ENCODE results near the gene AGPAT2.

The AGPAT2 gene

DNA sequence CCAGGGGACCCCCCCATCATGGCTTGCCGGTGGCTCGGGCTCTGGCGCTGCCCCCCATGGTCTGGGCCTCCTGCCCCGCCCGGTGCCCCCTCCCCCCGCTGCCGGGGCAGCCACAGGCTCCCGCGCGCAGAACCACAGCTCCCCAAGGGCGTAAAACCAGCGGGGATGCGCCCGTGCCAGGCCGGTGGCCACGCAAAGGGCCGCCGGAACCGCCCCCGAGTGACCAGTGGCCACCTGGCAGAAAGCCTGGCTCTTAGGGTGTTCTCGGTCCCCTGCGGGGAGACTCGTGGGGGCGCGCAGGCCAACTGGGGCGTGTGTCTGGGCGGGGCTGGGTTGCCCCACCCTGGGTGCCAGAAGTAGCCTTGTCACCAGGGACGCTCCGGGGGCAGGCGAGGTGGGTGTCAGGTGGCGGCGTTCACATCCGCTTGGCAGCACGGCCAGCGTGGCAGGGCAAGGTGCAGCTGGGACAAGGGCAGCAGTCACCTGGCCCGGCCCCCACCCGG lies 515 bp upstream of the AGPAT2 start:
- DNase-seq (ENCODE audit: low spot score), result no peak

GRCh38 chr9:136686534-136686793 lies 793 bp downstream of the AGPAT2 start:
- no peak for DNase-seq (ENCODE audit: low spot score)

DNA sequence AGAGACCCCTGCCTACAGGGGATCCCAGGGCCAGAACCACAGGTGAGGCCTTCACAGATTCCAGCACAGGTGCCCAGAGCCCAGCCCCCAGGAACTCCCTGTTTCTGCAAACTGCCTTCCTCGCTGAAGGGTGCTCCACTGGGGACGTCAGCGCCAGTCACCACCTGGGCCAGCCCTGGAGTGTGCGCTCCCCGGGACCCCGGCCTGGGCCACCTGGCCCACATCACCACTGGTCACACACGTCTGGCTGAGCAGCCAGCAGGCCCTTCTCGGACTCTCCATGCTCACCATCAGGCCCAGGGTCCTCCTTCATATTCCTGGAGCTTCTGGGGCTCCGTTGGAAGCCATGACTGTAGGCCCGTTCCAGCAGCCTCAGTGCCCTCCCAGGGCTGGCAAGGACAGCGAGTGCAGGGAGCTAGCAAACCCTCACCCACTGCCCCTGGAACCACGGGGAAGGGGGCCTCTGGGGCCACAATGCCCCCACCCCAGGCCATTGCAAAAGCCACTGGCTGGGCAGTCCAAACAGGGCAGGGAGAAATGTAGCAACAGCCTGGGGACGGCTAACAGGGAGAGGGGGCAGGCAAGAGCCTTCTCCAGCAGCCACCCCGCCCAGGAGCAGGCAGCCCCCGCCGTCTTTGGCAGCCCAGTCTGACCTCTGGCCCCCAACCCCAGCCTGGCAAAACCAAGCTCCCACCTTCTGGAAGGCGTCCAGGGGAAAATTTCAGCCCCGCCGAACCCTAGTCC lies 1.3 kb downstream of the AGPAT2 start:
- DNase-seq (ENCODE audit: low spot score), result no peak

DNA sequence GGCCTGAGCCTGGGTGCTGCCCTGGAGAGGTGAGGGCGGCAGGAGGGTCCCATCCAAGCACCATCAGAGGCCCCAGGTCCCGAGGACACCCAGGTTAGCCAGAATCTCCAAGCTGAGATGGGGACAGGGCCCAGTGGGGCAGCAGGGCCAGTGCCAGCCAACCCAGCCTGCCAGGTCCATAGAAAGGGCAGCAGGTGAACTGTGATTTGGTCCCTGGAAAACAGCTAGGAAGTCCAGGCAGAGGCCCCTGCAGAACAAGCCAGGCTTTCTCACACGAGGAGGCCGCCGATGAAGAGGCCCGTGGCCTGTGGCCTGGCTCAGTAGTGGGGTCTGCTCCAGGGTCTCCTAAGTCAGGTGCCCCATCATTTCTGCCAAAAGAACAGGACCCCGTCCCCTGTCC lies 2.0 kb downstream of the AGPAT2 start:
- DNase-seq (ENCODE audit: low spot score), result no peak

GRCh38 chr9:136684799-136685198 lies 2.5 kb downstream of the AGPAT2 start:
- DNase-seq (ENCODE audit: low spot score), result no peak

GRCh38 chr9:136684339-136684738 lies 2.9 kb downstream of the AGPAT2 start:
- no peak for DNase-seq (ENCODE audit: low spot score)

- DNase-seq (ENCODE audit: low spot score), result no peak
Observed at GRCh38 chr9:136683755-136684154, 3.5 kb downstream of the AGPAT2 start.

- no peak for DNase-seq (ENCODE audit: low spot score)
Observed at GRCh38 chr9:136683173-136683745, 4.0 kb downstream of the AGPAT2 start.

DNA sequence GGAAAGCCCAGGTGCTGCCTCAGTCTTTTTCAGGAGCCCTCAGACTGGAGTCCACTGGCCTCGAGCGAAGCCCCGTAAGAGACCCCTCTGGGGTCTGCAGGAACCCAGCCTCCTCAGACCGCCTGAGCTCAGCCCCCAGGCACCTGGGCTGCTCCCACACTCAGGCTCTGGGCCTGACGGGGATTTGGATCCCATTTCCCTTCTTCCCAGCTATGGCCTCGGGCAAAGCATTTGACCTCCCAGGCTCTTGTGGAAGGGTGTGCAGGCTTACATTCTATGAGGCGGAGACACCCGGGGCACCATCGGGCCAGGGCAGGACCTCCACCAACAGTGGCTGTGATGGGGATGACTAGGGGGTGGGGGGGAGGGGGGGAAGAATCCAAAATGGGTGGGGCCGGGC lies 4.5 kb downstream of the AGPAT2 start:
- DNase-seq (ENCODE audit: low spot score), result no peak

GRCh38 chr9:136681945-136682699 lies 5.1 kb downstream of the AGPAT2 start:
- no peak for DNase-seq (ENCODE audit: low spot score)

DNA sequence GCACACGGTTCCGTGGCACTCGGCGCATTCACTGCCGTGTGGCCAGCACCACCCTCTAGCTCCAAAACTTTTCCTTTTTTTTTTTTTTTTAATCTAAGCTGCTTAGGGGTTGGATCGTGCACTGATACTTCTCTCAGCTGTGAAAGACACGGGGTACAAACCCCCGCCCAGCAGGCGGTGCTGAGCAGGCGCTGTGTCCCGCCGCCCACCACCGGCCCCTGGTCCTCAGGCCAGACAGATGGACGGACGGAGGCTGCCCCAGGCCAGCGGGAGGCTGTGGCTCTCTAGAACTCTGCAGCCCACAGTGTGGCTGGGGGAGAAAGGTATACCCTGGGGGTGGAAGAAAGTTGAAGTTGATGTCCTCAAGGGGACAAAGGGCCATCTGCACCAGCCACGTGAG lies 6.2 kb downstream of the AGPAT2 start:
- DNase-seq (ENCODE audit: low spot score), result no peak

DNA sequence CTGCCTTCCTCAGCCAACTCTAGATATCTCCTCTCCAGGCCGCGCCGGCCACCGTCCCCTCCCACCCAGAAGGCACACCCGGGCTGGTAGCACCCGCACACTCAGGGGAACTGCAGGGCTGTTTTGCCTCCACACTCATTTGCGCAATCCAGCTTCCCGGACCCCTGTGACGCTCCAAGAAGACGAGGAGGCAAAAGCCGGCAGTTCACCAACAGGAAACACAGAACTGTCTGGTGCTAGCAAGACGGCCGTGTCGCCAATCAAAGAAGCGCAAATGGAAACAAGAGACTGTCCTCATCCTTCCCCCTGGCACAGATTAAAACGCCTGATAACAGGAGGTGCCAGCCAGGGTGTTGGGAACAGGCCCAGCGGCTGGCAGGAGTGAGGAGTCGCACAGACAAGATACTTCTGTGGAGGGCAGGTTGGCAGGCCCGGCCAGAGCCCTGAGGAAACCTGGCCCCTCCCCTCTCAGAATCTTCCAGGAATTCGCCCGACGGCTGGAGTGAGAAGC lies 7.8 kb downstream of the AGPAT2 start:
- no peak for DNase-seq (ENCODE audit: low spot score)

GRCh38 chr9:136678624-136679023 lies 8.6 kb downstream of the AGPAT2 start:
- no peak for DNase-seq (ENCODE audit: low spot score)

DNA sequence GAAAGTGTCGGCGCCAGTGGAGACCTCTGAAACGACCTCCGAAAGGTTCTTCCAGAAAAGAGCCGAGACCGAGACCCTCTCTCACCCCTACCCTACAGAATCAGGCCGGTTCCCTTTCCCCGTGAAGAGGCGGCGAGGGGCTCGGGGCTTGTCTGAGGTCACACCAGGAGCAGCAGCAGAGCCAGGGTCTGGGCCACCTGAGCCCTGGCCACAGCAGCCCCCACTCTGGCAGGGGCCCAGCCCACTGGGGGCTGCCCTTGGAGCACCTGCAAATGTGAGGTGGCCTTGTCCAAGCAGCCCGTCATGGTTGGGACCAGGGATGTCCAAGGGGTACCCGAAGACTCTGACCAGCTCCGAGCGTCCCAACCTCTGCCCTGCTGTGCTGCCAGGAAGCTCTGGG lies 9.2 kb downstream of the AGPAT2 start:
- DNase-seq (ENCODE audit: low spot score), result no peak

GRCh38 chr9:136676920-136677686 lies 10.2 kb downstream of the AGPAT2 start:
- DNase-seq (ENCODE audit: low spot score), result no peak

DNA sequence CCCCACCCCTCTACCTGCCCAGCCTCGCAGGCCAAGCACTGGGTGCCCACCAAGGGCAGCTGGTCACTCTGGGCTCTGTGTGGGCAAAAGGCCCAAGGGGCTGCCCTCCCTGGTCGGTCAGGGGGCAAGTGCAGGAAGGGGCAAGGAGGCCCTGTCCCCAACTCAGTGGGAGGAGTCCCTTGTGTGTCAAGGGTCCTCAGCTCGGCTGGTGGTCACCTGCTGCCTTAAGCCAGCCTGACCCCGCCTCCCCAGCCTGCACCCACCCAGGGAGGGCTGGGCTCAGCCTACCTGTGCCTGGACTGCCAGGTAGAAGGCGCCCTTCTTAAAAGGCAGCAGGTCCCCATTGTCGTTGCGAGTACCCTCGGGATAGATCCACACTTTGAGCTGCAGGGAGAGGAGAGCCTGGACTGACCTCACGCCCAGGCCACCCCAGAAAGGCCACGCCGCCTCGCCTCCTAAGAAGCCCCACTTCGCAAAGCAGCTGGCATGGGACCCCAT lies 10.9 kb downstream of the AGPAT2 start:
- no peak for DNase-seq (ENCODE audit: low spot score)

GRCh38 chr9:136675477-136676296 lies 11.6 kb downstream of the AGPAT2 start:
- DNase-seq (ENCODE audit: low spot score), result no peak

DNA sequence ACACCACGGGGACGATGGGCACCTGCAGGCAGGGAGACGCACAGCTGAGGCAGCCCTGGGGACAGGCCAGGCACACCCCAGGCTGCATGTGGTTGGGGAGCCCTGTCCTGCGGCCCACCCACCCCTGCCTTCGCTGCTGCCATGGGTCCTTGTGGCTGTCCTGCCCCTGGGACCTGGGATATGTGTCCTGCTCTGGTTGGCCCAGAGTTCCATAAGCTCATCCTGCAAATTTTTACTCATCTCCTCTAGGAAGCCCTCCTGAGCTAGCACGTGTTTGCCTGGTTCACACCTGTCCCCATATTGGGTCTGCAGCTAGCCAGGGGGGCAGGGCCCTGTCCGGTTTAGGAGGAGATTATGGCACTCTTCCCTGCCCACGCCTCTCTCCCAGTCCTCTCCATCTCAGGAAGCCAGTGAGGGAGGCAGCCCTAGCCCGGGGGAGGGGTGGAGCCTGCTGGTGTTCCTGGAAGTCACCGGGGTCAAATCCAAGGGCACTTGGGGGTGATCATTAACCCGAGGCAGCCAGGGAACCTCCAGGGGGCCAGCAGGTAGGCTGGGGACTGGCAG lies 12.4 kb downstream of the AGPAT2 start:
- DNase-seq (ENCODE audit: low spot score), result no peak

DNA sequence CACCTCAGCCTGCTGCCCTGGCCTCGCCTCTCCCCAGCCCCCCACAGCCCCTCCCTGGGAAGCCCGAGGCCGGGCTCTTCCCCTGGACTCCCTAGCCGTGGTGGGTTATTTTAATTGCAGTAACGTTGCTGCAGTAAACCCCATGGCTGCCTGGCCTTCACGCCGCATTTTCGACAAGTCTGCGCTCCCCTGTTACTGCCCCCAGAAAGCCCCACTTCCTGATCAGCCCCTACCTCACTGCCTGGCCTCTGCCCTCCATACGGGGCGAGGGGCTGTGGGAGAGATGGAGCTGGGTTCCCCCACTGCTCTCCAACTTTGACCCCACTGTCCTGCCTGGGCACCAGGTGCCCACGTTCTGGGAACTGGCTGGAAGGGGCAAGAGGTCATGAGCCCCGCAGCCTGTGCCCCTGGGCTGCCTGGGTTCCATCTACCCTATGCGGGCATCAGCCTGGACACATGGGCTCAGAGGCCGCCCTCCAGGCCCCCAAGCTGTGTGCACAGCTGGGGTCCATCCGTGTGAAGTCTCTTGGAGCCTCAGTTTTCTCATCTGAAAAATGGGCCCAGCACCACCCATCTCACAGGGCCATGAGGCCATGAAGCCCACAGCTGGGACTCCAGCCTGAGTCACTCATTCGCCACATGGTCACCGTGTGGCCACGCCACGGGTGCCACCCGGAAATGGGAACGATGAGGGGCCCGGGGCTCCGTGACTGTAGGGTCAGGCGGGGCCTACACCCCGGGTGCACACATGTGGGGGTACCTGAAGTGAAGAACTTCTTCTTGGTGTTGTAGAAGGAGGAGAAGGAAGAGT lies 13.1 kb downstream of the AGPAT2 start:
- DNase-seq (ENCODE audit: low spot score), result no peak
